Endothelial cell of umbilical vein (primary cell): Measurements from ENCODE around the gene PAEP. TPM values are rescaled to one million over a fixed set of nuclear protein-coding genes. Genes with fewer than 3 reads are reported as not detected.

ENCODE experiments used
- BruUV-seq: library from RNA; stranded (reverse); fragments of 400-500 nt; replicated peaks from 2 replicates; lab custom pipeline; 2021; lab: Mats Ljungman, UMichigan
- CTCF ChIA-PET: fragments of 300-600, 350-600 bp; sonication (Branson Sonifier 250); formaldehyde crosslinking; loops from one replicate; lab custom pipeline; 2021; ENCODE audit warnings: antibody characterized with exemption, inconsistent platforms; lab: Charles Lee
- POLR2A ChIA-PET: fragments of 300-600, 350-600 bp; sonication (Branson Sonifier 250); formaldehyde crosslinking; loops from one replicate; lab custom pipeline; 2021; ENCODE audit warnings: antibody characterized with exemption, inconsistent platforms; lab: Charles Lee
- DNase-seq: peaks from one replicate; pipeline ENCODE4 v3.0.0-alpha.2; 2011; ENCODE audit warnings: low read depth, low spot score
- FAIRE-seq: peaks from 2 replicates; lab custom pipeline; 2011; peaks lifted over from hg19 to GRCh38; lab: Jason Lieb, UNC
- H2AFZ ChIP-seq: 2 replicates; pipeline ENCODE4 v1.6.0; 2012; ENCODE audit warnings: low read depth, low read length, control low read depth, inconsistent platforms
- H3K27ac ChIP-seq: 2 replicates; pipeline ENCODE4 v1.5.1; 2011; ENCODE audit warnings: low read depth, mild to moderate bottlenecking, control low read depth, low read length, moderate library complexity; ENCODE audit not compliant: insufficient read depth
- H3K27me3 ChIP-seq, 2 experiments: 2 replicates each; pipeline versions ENCODE4 v1.6.0 to v1.6.1; 2011; ENCODE audit warnings: low read length in 2 of 2, mixed read lengths in 1 of 2; ENCODE audit not compliant: control insufficient read depth in 2 of 2, insufficient read depth in 2 of 2
- H3K36me3 ChIP-seq, 2 experiments: 2 replicates in 1 of 2; 3 replicates in 1 of 2; pipeline ENCODE4 v1.5.1; 2011; ENCODE audit warnings: low read length in 2 of 2, mild to moderate bottlenecking in 1 of 2, moderate library complexity in 1 of 2; ENCODE audit not compliant: control insufficient read depth in 2 of 2, insufficient read depth in 2 of 2; ENCODE audit errors: extremely low read depth in 1 of 2
- H3K4me1 ChIP-seq: 3 replicates; pipeline ENCODE4 v1.5.1; 2011; ENCODE audit warnings: mild to moderate bottlenecking, low read length; ENCODE audit not compliant: control insufficient read depth, insufficient read depth; ENCODE audit errors: extremely low read depth
- H3K4me2 ChIP-seq: 2 replicates; pipeline ENCODE4 v1.6.1; 2011; ENCODE audit warnings: low read length, control low read depth, mixed read lengths; ENCODE audit not compliant: insufficient read depth
- H3K4me3 ChIP-seq, 3 experiments: fragments of 200-600 bp in 1 of 3; sonication (generic), shearing (Covaris generic) in 1 of 3; replicated peaks in 1 of 3; 2 replicates each; pipeline ENCODE4 v1.5.1; 2011 to 2016; ENCODE audit warnings: control low read depth in 3 of 3, low read length in 3 of 3, mild to moderate bottlenecking in 2 of 3, inconsistent platforms in 1 of 3, low read depth in 1 of 3, moderate library complexity in 1 of 3; ENCODE audit not compliant: insufficient read depth in 1 of 3
- H3K79me2 ChIP-seq: 2 replicates; pipeline ENCODE4 v1.6.0; 2012; ENCODE audit warnings: low read length, inconsistent platforms; ENCODE audit not compliant: control insufficient read depth, insufficient read depth
- H3K9ac ChIP-seq: replicated peaks from 2 replicates; pipeline ENCODE3; 2011; ENCODE audit warnings: low read length, control low read depth; ENCODE audit not compliant: insufficient read depth; ENCODE audit errors: extremely low read depth
- H3K9me1 ChIP-seq: replicated peaks from 3 replicates; pipeline ENCODE4 v1.6.0; 2011; ENCODE audit warnings: mild to moderate bottlenecking, low read length; ENCODE audit not compliant: control insufficient read depth, insufficient read depth; ENCODE audit errors: extremely low read depth
- H3K9me3 ChIP-seq: replicated peaks from 2 replicates; pipeline ENCODE4 v1.5.1; 2012; ENCODE audit warnings: low read length, inconsistent platforms; ENCODE audit not compliant: control insufficient read depth, insufficient read depth
- H4K20me1 ChIP-seq: replicated peaks from 2 replicates; pipeline ENCODE3; 2011; ENCODE audit warnings: mild to moderate bottlenecking, low read length; ENCODE audit not compliant: control insufficient read depth, insufficient read depth; ENCODE audit errors: extremely low read depth
- FOS ChIP-seq: IDR thresholded peaks from 2 replicates; pipeline ENCODE4 v1.6.1; 2011; ENCODE audit warnings: mild to moderate bottlenecking, low read length, moderate library complexity, borderline replicate concordance; ENCODE audit not compliant: insufficient read depth
- GATA2 ChIP-seq: IDR thresholded peaks from 2 replicates; pipeline ENCODE4 v1.7.0; 2011; ENCODE audit warnings: low read depth, mild to moderate bottlenecking, moderate library complexity, mixed read lengths, low read length; ENCODE audit not compliant: insufficient read length, insufficient read depth
- JUN ChIP-seq: IDR thresholded peaks from 2 replicates; pipeline ENCODE4 v1.6.1; 2011; ENCODE audit warnings: borderline replicate concordance, low read depth; ENCODE audit not compliant: insufficient read length, insufficient read depth
- MYC ChIP-seq: IDR thresholded peaks from one replicate; pipeline ENCODE4 v1.6.1; 2011; ENCODE audit warnings: mild to moderate bottlenecking, low read depth, low read length
- POLR2A ChIP-seq: IDR thresholded peaks from 2 replicates; pipeline ENCODE4 v1.6.1; 2012; ENCODE audit warnings: low read depth, mild to moderate bottlenecking, control low read depth, low read length
- POLR2AphosphoS5 ChIP-seq: IDR thresholded peaks from 2 replicates; pipeline ENCODE4 v1.6.1; 2012; ENCODE audit warnings: low read depth, mild to moderate bottlenecking, control low read depth, low read length, moderate library complexity; ENCODE audit not compliant: insufficient read depth
- dilution Hi-C: fragments of 300-500 bp; cut with MboI; formaldehyde crosslinking; loops from one replicate; pipeline ENCODE4 v1.15.0; 2019; ENCODE audit warnings: low sequenced_read_pairs; ENCODE audit not compliant: extremely low pct_ligation_motif_present
- intact Hi-C: fragments of 100-400 bp; cut with micrococcal nuclease; formaldehyde crosslinking; loops from one replicate; pipeline ENCODE4 v1.10.0; 2022
- polyA plus RNA-seq, 4 experiments: library from polyadenylated mRNA; depleted of rRNA in 3 of 4; stranded (reverse) in 3 of 4; unstranded in 1 of 4; fragments of >200 nt; gene quantifications; 2 replicates each; pipeline versions ENCODE4 v1.2.1 to v1.2.3, GENCODE V29; 2011 to 2012; ENCODE audit warnings: missing spikeins in 1 of 4
- total RNA-seq: library from RNA; stranded (reverse); gene quantifications from 2 replicates; pipeline ENCODE4 v1.2.3, GENCODE V29; 2021
- TF ChIP-seq, protein P1 (sequence below), 2 donors: IDR thresholded peaks; 1 replicate in 1 of 2; 2 replicates in 1 of 2; pipeline ENCODE4 v1.5.1; 2011; ENCODE audit warnings: low read length in 2 of 2, mild to moderate bottlenecking in 2 of 2, moderate library complexity in 2 of 2, control low read depth in 1 of 2, inconsistent platforms in 1 of 2, low read depth in 1 of 2; ENCODE audit not compliant: insufficient read depth in 1 of 2; ENCODE audit errors: extremely low read depth in 1 of 2
- TF ChIP-seq, protein P2 (sequence below): IDR thresholded peaks from 2 replicates; pipeline ENCODE4 v1.6.1; 2011; ENCODE audit not compliant: insufficient read depth, insufficient read length

Gene PAEP
- total and polyA plus RNA-seq, 2 donors (not counting 3 experiments of a cell fraction or from before 2014, with no cell fraction given): not detected

DNA sequence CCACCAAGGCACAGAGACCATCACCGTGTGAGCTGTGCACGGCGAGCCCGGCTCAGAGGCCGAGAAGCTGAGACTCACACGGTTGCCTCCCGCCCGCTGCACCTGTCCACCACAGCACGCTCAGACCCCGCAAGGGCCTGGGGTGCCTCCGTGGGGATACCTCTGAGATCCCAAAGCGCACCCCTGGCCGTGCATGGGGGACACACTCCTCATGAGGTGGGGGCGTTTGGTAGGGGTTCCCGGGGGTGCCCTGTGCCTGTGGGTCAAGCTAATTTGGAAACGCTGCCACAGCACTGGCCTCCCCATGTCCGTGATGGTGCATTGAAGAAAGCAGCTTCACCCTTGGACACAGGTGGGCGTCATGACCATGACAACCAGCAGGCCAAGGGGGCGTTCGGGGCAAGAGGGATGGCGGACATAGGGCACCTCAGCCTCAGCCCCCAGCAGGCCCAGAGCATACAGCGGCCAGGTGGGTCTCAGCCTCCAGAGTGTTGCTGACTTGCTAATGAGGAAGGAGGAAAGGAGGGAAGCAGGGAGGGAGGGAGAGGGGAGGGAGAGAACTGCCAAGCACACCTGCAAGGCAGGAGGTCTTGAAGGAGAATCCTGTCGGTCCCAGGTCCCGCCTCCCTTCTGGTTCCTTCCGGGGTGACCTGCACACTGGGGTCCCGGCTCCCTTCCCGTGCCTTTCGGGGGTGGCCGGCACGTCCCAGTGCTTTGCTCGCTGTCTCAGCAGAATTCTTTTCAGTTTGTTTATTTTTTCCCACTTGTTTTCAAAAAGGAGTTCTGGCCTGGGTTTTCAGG is 43.1 kb downstream of the PAEP start:
- intact Hi-C loops: loop anchor here (1.0 to 10.0 kb wide), 7 partner anchors 98 to 680 kb away; partner anchors contain the start of genes KCNT1, MRPS2 and UBAC1
- no TSS peak for BruUV-seq
- Histone ChIP-seq H3K79me2 (no peaks in the 10 kb centered on the region), H3K9me1 (no peaks in the 10 kb centered on the region), H2AFZ (no peak overlapping the region), H3K27ac (no peak overlapping the region), H3K4me1 (no peaks in the 10 kb centered on the region), H3K4me3 (no peak overlapping the region), H3K4me2 (no peak overlapping the region), H4K20me1 (no peaks in the 10 kb centered on the region), H3K36me3 (no peaks in the 10 kb centered on the region), H3K27me3 (peaks cover 0 to 6% of the 10 kb centered on the region in 2 experiments), H3K9me3 (no peaks in the 10 kb centered on the region), H3K9ac (no peak overlapping the region)
- dilution Hi-C loops: no loop called here
- FAIRE-seq: no peak
- ChIA-PET POLR2A (no interaction called here), CTCF (interaction anchor here (0.8 to 1.7 kb wide), 5 partner anchors 9 to 362 kb away, joined by 3 read pairs; no protein-coding TSS in a partner anchor)
- TF ChIP-seq, protein P1, sequence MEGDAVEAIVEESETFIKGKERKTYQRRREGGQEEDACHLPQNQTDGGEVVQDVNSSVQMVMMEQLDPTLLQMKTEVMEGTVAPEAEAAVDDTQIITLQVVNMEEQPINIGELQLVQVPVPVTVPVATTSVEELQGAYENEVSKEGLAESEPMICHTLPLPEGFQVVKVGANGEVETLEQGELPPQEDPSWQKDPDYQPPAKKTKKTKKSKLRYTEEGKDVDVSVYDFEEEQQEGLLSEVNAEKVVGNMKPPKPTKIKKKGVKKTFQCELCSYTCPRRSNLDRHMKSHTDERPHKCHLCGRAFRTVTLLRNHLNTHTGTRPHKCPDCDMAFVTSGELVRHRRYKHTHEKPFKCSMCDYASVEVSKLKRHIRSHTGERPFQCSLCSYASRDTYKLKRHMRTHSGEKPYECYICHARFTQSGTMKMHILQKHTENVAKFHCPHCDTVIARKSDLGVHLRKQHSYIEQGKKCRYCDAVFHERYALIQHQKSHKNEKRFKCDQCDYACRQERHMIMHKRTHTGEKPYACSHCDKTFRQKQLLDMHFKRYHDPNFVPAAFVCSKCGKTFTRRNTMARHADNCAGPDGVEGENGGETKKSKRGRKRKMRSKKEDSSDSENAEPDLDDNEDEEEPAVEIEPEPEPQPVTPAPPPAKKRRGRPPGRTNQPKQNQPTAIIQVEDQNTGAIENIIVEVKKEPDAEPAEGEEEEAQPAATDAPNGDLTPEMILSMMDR (IDR thresholded peaks at IDR 0.05; ENCODE audit: extremely low read depth in 1 of 2, insufficient read depth in 1 of 2, low read depth in 1 of 2, low read length in 2 of 2): no peak
- TF ChIP-seq POLR2A: no peak
- TF ChIP-seq, protein P2, sequence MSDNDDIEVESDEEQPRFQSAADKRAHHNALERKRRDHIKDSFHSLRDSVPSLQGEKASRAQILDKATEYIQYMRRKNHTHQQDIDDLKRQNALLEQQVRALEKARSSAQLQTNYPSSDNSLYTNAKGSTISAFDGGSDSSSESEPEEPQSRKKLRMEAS: no peak
- TF ChIP-seq JUN: no peak
- TF ChIP-seq FOS: no peak
- no peak for TF ChIP-seq GATA2
- no peak for TF ChIP-seq MYC
- TF ChIP-seq POLR2AphosphoS5: no peak
- no peak for DNase-seq
